HL-60/S4 treated with phorbol 12-myristate 13-acetate at 8.2 ng/mL for 4 days and 3 days (cell line): ENCODE results near the gene DOK7.

Experiments used
- in situ Hi-C: fragments of 300-500 bp; cut with MboI; formaldehyde crosslinking; loops from 2 replicates; pipeline ENCODE4 v1.15.0; 2022; ENCODE audit warnings: low sequenced_read_pairs

Gene DOK7

GRCh38 chr4:3473181-3473950, 10.3 kb downstream of the DOK7 start:
- in situ Hi-C loops = no loop called here

DNA sequence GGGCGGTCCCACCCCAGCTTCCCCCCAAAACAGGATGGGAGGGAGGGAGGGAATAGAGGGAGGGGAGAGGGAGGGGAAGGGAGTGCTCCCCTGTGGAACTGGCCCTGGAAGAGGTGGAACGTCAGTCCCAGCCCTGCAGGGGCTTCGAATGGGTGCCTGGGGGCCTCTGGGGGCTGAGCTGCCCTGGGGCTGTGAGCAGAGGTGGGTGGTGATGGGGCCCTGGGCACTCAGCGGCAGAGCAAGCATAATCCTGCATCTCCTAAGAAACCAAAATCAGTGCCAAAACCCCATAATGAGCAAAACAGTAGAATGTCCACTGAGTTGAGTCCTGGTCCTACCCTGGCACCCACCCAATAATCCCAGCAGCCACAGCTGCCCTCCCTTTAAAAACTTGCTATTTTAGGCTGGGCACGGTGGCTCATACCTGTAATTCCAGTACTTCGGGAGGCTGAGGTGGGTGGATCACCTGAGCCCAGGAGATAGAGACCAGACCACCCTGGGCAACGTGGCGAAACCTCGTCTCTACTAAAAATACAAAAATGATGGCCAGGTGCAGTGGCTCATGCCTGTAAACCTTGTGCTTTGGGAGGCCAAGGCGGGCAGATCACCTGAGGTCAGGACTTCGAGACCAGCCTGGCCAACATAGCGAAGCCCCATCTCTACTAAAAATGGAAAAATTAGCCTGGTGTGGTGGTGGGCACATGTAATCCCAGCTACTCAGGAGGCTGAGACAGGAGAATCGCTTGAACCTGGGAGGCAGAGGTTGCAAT, 11.1 kb downstream of the DOK7 start:
- in situ Hi-C loops = no loop called here

GRCh38 chr4:3475041-3475712, 12.1 kb downstream of the DOK7 start:
- in situ Hi-C loops = no loop called here

GRCh38 chr4:3475713-3476260, 12.7 kb downstream of the DOK7 start:
- in situ Hi-C loops = no loop called here

DNA sequence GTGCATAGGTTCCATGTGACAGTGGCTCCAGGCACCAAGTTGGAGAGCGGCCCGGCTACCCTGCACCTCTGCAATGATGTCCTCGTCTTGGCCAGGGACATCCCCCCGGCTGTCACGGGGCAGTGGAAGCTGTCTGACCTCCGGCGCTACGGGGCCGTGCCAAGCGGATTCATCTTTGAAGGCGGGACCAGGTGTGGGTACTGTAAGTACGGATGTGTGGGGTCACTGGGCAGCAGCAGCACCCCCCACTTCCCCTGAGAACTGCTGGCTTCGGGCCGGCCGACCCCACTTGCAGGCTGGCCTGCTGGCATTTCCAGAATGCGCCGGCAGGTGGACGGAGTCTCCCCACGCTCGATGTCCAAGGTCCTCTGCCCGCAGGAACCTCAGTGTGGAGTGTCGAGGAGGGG, 13.2 kb downstream of the DOK7 start:
- in situ Hi-C loops = no loop called here

DNA sequence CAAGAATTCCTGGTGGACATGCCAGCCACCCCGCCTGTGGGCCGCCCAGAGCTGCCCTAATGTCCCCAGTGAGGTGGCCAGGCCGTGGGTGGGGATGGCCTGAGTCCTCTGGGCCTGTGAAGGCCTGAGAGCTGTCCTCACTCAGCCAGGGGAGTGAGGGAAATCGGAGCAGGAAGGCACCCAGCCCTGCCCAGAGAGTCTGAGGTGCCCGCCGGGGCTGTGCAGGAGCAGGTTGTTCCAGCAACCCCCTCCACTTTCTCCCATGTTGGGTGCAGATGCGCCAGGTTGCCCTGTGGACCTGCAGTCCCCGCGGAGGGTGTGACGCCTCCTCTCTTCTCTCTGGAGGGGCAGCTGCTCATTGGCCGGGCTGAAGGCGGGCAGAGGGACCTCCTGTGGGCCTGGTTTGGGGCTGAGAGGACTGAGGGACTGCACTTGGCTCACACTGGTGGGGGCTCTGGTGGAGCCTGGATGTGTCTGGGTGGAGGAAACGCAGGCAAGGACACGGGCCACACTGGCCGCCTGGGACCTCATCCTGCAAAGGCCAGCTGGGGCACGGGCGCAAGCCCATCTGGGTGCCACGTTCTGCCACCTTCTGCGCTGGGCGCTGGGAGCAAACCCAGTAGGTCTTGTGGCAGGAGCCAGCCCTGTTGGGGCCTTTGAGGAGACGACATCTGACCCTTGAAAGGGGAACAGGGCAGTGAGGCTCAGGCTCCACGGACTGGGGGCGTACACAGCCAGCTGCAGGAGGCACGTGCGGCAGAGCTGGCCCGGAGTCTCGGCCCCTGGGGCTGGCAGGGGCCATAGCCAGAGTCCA, 14.0 kb downstream of the DOK7 start:
- in situ Hi-C loops = no loop called here

DNA sequence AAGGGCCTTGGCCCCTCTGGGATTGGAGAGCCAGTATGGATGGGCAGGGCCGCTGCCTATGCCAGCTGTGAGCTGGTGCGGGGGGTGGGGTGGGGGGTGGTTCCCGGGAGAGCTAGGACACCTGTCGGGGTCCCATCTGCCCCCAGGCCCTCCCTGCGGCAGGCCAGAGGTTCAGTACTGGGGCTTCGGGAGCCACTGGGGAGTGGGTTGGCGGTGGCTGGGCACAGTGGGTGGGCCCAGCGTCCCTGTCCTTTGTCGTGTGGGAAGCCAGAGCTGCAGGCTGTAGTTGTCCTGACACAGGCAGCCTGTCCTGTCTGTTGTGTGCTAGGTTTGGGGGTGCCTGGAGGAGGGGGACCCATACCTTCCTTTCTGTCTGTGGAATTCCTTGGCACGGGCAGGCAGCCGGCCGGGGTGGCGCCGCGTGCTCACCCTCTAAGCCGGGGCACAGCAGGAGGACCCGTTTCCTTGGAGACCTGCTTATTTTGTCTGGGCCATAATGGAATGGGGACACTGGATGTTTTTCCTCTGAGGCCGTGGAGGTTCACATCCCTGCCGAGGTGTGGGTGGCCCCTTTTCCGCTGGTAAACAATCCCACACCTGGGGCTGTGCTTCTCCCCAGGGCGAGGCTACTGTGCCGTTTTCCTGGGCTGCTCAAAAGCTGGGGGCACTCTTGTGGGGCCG, 14.8 kb downstream of the DOK7 start:
- in situ Hi-C loops = no loop called here

DNA sequence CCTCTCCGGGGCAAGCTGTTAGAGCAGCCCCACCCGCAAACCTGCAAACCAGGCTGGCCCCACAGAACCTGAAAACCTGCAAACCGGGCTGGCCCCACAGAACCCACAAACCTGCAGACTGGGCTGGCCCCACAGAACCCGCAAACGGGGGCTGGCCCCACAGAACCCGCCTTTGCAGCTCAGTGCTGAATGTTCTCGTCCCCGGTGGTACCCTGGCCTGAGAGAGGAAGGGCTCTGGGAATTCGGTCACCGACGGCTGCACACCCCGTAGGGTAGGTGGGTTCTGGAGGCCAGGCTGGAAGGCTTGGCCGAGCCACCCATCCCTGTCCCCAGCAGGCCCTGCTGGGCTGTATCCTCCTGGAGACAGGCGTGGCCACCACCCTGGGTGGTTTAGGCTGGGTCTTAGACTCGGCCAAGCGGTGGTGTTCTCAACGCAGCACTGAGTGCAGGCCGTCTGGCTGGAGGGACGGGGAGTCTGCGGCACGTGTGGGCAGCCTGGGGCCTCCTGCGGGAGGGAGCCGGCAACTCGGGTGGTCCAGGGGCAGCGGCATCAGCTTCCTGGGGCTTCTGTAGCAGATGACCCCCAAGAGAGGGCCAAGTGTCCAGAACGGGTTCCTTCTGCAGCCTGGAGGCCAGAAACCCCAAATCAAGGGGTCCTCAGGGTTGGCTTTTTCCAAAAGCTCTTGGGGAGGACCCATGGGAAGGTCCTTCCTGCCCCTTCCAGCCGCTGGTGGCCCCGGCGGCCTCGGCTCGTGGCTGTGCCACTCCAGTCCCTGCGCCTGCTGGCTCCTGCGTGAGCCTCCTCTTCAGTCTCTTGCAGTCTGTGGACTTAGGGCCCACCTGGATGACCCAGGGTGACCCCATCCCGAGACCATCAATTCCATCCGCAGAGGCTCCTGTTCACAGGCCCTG, 15.6 kb downstream of the DOK7 start:
- in situ Hi-C loops = no loop called here

DNA sequence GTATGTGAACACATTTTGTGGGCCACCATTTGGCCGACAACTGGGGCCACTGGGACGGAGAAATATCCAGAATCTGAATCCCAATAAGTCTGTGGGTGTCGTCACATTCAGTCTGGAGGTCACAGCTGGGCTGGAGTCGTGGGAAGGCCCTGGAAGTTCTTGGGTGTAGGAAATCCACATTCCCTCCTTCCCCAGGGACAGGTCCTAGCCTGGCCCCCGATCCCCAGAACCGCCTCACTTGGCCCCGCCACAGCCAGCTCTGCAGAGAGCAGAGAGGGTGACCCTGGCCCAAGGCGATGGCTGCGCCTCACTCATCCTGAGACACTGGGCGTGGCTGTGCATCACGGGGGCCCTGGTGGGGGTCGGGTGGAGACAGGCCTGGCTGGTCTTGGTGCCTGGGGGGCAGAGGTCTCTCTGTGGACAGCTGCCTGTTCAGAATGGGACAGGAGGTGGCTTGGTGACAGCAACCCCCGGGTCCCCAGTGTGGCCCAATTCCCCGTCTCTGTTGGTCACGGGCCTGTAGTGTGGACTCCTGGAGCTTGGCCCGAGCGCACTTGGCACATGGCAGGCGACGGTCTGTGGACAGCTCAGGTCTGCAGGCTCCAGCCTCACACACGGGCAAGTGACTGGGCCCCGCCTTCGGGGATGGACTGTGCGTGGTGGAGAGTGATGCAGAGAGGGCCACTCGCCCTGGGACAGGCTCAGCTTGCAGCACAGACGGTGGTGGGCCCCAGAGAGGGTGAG, 16.4 kb downstream of the DOK7 start:
- in situ Hi-C loops = no loop called here

DNA sequence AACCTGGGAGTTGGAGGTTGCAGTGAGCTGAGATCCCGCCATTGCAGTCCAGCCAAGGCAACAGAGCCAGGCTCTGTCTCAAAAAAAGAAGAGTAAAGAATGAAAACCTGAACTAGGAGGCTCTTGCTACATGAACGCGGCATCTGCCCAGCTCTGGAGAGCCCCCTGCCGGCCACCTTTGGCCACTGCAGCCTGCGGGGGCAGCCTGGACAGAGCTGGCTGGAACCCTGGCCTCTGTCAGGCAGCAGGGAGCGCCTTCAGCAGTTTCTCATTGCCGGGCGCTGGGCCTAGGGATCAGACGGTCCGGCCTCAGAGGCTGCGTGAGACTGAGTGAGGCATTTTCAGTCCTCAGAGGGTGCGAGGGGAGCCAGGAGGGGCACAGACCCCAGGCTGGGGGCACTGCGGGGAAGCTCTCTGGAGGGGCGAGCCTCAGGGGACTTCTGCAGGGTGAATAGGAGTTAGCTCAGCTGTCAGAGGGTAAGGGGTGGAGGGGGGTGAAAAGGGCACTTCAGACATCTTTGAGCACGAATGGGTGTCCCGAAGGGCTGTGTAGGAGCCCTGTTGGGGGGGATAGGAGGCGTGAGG, 17.5 kb downstream of the DOK7 start:
- in situ Hi-C loops = no loop called here

DNA sequence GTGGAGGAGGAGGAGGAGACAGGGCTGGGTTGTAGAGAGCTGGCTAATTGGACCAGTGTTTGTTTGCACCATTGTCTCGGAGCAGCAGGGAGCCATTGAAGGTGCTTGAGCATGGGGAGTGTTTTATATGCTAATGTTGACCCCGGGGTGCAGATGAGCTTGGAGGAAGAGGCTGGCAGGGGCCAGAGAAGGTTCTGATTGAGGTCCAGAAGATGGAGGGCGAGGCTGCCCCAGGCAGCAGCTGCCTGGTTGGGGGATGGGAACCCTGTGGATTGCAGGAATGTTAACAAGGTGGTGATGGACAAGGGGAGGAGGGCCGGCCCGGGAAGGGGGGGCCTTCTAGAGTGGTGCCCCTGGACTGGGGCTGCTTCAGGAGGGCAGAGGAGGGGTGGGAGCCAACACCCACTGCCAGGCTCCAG, 18.0 kb downstream of the DOK7 start:
- in situ Hi-C loops = no loop called here

GRCh38 chr4:3481783-3482393, 18.8 kb downstream of the DOK7 start:
- in situ Hi-C loops = no loop called here

GRCh38 chr4:3482707-3483106, 19.6 kb downstream of the DOK7 start:
- in situ Hi-C loops = no loop called here

DNA sequence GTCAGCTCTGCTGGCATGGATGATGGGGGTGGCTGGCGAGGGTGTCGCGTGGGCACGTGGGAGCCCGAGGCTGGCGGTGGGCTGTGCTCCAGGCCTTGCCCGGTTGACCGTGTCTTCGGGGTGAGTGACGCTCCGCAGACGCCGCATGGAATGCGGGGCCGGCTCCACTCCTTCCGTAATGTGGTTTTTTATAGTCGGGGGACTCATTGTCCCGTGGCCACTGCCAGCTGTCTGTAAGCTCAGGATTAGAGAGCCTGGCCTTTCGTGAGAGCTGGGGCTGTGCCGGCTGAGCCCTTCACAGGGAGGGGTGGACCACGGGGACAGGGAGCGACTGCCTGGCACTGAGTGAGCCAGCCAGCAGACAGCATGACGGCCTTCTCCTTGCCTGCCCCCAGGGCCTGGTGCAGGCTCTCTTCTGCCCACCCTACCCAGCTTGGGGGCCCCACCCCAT, 20.4 kb downstream of the DOK7 start:
- in situ Hi-C loops = no loop called here

DNA sequence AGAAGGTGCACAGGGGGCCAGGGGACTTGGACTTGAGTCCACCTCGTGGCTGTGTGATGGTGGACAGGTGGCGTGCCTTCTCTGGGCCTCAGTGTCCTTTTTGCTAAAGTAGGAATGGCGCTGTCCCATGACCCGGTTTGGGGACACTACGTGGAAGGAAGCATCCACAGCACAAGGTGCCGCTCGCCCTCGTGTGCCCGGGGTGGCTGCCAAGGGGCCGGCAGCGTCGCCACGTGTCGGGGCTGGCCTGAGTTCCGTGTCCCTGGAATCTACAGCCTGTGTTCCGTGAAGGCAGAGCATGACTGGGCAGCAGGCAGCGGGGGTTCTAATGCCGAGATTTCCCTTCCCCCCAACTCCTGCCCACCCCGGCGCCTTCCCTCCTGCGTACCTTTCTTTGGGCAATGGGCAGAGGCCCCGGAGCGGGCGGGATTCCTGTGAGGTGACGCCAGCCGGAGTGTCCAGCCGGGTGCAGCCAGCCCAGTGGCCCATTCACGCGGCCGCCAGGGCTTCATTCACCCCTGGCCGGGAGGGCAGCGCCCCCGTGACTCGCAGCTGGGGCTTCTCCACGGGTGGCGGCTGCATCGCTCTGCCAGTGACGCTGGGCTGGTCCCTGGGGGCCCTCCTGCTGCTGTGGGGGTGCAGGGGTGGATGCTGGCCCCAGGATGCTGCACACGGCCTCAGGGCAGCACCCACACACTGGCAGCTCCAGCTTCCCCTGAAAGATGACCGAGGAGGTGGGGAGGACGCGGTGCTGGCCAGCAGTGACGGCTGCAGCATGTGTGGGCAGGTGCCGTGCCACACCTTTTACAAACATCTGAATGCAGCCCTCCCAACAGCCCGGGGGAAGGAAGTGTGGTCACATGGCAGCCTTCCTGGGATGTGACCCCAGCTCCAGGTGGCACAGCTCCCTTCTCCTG, 21.2 kb downstream of the DOK7 start:
- in situ Hi-C loops = no loop called here

DNA sequence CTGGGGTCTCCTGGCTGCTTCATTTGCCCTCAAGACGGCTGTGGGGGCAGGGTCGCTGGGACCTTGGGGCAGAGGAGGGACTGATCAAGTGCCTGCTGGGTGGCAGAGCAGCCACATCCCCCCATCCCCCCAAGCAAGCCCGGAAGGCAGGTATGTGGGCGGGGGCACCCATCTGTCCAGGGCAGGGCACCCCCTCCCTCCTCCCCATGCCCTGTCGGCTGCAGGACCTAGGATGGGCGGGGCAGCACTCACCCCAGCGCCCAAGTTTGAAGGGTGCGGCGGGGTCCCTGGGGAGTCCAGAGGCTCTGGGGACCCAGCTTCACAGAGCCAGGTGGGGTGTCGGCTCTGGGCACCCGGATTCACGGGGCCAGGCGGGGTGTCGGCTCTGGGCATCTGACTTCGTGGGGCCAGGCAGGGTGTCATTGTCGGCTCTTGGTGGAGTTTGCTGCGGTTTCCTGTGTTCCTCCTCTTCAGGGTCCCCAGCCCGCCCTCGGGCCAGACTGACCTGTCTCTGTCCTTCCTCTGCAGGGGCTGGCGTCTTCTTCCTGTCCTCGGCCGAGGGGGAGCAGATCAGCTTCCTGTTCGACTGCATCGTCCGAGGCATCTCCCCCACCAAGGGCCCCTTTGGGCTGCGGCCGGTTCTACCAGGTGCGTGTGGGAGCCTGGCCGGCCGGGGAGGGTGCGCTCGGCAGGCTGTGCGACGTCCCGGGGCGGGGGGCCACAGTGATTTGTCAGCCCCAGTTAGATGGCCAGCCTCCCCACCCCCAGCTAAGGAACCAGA, 22.1 kb downstream of the DOK7 start:
- in situ Hi-C loops = no loop called here
